Mesothelial cell of epicardium (in vitro differentiated cells): ENCODE data around the gene DDX31. TPM values are rescaled to one million over a fixed set of nuclear protein-coding genes. Genes with fewer than 3 reads are reported as not detected.

ENCODE experiments used
- DNase-seq, 2 experiments: peaks; one replicate each; pipeline ENCODE4 v3.0.0; 2021; ENCODE audit warnings: low spot score in 2 of 2; ENCODE audit not compliant: unreplicated experiment in 2 of 2
- H3K27ac Mint-ChIP-seq: 2 replicates; pipeline ENCODE4 v1.8.0; 2021; ENCODE audit warnings: mixed read lengths
- H3K27me3 Mint-ChIP-seq: 2 replicates; pipeline ENCODE4 v1.8.0; 2021; ENCODE audit warnings: low read depth, mixed read lengths
- H3K36me3 Mint-ChIP-seq: 2 replicates; pipeline ENCODE4 v1.8.0; 2021; ENCODE audit warnings: mixed read lengths
- H3K4me1 Mint-ChIP-seq: 2 replicates; pipeline ENCODE4 v1.8.0; 2021; ENCODE audit warnings: mixed read lengths
- H3K4me3 Mint-ChIP-seq: 2 replicates; pipeline ENCODE4 v1.8.0; 2021; ENCODE audit warnings: mild to moderate bottlenecking, moderate library complexity, mixed read lengths
- H3K9me3 Mint-ChIP-seq: 2 replicates; pipeline ENCODE4 v1.8.0; 2021; ENCODE audit warnings: mixed read lengths
- total RNA-seq: library from RNA; stranded (reverse); gene quantifications from 3 replicates; pipeline ENCODE4 v1.2.1, GENCODE V29; 2021
- TF ChIP-seq, protein P1 (sequence below): fragments of 200-600 bp; sonication (generic); IDR thresholded peaks from one replicate; pipeline ENCODE4 v1.5.0; 2021; ENCODE audit warnings: antibody characterized with exemption; ENCODE audit not compliant: unreplicated experiment

Gene DDX31
- total RNA-seq, 1 donor from 2014 or later = 22.9 TPM

DNA sequence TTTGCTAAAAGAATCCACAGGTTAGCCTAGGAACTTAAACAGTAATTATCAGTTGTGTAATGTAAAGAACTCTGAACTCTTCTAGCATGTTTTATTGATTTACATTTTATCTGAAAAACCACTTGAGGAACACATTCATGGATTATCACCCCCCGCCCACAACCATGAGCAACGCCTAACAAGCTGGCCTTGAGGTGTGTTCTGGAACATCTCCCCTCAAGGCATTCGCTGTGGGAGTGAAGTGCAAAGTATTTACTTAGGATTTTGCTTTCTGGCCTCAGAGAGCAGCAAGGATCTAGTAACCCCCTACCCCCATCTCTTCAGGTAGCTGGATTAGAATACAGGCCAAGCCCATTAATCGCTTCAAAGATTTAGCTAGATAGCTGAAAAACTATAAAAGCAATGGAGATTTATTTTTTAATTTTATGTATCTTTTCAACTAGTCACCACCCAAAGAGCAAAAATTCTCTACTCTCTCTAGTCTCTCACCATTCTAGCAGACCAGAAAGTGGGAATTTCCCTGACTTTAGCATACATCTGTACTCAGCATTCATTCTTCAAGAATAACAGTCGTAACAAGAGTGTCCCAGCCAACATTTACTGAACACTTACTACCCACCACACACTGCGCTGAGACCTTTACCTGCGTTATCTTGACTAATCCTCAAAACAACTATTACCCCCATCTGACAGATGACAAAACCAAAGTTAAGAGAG lies 37.2 kb downstream of the DDX31 start:
- Mint-ChIP-seq H3K4me3 (no peak overlapping the region), H3K27ac (no peak overlapping the region), H3K27me3 (no peaks in the 10 kb centered on the region), H3K9me3 (no peaks in the 10 kb centered on the region), H3K4me1 (peaks cover 6% of the 10 kb centered on the region), H3K36me3 (peaks cover 37% of the 10 kb centered on the region)
- TF ChIP-seq, protein P1, sequence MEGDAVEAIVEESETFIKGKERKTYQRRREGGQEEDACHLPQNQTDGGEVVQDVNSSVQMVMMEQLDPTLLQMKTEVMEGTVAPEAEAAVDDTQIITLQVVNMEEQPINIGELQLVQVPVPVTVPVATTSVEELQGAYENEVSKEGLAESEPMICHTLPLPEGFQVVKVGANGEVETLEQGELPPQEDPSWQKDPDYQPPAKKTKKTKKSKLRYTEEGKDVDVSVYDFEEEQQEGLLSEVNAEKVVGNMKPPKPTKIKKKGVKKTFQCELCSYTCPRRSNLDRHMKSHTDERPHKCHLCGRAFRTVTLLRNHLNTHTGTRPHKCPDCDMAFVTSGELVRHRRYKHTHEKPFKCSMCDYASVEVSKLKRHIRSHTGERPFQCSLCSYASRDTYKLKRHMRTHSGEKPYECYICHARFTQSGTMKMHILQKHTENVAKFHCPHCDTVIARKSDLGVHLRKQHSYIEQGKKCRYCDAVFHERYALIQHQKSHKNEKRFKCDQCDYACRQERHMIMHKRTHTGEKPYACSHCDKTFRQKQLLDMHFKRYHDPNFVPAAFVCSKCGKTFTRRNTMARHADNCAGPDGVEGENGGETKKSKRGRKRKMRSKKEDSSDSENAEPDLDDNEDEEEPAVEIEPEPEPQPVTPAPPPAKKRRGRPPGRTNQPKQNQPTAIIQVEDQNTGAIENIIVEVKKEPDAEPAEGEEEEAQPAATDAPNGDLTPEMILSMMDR = no peak
- DNase-seq = no peak

DNA sequence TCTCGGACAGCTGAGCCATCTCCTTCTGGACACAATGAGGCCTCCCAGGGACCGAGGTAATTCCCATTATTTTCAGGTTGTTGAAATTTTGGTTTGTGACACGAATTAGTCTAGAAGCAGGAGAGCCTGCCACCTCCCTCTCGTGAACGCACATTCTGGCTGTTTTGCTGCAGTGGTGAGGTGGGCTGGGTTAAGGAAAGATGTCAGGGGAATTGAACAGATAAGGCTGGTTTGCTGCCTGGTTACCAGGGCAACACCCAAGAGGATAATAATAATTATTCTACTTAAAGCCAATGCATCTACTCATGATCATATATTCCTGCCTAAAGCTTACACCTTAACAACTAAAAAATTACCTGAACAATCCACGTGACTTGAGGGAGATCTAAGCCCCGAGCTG lies 38.1 kb downstream of the DDX31 start:
- Mint-ChIP-seq H3K4me1 (peaks cover 6% of the 10 kb centered on the region), H3K36me3 (peaks cover 36% of the 10 kb centered on the region), H3K27ac (no peak overlapping the region), H3K27me3 (no peaks in the 10 kb centered on the region), H3K4me3 (no peak overlapping the region), H3K9me3 (no peaks in the 10 kb centered on the region)
- TF ChIP-seq, protein P1 = no peak
- DNase-seq = no peak

DNA sequence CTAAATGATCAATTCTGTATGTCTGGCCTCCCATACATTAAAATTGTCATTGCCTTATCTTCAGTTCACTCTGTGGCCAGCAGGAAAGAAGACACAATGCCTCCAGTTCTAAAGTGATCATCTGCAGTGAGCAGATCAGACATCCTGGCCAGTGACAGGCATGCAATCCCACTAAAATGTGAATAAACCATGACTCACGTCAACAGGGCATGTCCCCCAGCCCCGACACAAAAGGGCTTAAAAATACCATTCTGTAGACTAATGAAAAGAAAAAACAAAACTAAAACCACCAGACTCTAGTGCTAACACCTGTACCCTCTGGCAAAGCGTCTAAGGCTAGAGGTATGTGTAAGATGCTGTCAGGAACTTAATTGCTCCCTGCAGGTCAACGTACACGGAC lies 38.5 kb downstream of the DDX31 start:
- H3K36me3 Mint-ChIP-seq = peaks cover 38% of the 10 kb centered on the region
- no peak overlapping the region for H3K27ac Mint-ChIP-seq
- no peak overlapping the region for H3K4me3 Mint-ChIP-seq
- TF ChIP-seq, protein P1 = no peak
- peaks cover 6% of the 10 kb centered on the region for H3K4me1 Mint-ChIP-seq
- no peaks in the 10 kb centered on the region for H3K9me3 Mint-ChIP-seq
- no peaks in the 10 kb centered on the region for H3K27me3 Mint-ChIP-seq
- DNase-seq = no peak

DNA sequence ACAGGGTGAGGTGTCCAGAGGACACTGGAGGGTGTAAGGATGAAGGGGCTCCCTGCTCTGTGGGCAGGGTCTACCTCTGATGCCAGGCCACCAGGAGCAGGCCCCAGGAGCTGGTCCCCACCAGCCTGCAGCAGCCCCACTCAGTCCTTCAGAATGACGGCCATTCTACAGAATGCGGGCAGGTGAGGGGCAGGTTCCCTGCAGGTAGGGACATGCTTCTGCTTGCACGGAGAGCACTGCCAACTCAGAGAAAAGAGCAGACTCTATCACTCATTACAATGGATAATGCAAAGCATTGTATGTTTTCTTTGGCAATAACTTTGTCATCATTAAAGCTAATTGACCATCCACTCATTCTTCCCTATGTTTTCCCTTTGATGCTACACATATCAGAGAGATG lies 39.0 kb downstream of the DDX31 start:
- DNase-seq = no peak
- Mint-ChIP-seq H3K9me3 (no peaks in the 10 kb centered on the region), H3K27me3 (no peaks in the 10 kb centered on the region), H3K27ac (no peak overlapping the region), H3K4me1 (peaks cover 6% of the 10 kb centered on the region), H3K4me3 (no peak overlapping the region), H3K36me3 (peaks cover 39% of the 10 kb centered on the region)
- TF ChIP-seq, protein P1 = no peak

DNA sequence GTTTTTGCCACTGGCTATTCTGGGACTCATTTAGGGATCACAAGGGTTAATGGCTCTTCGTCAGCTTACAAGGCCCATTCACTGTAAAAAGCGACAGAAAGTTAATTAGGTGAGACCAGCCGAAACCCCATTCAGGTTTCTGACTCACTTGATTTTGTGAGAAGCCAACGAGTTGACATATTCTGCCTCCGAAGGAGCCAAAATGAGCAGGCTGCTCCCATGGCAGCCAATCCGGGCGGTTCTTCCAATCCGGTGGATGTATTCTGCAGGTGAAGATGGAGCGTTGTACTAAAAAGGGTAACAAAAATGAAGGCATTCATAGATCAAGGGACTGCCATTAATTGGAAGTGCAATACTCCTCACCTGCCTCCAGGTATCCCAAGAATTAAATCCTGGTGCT lies 39.7 kb downstream of the DDX31 start:
- Mint-ChIP-seq H3K27me3 (no peaks in the 10 kb centered on the region), H3K27ac (no peak overlapping the region), H3K4me1 (peaks cover 6% of the 10 kb centered on the region), H3K4me3 (no peak overlapping the region), H3K9me3 (no peaks in the 10 kb centered on the region), H3K36me3 (peaks cover 44% of the 10 kb centered on the region)
- TF ChIP-seq, protein P1 = no peak
- no peak for DNase-seq

DNA sequence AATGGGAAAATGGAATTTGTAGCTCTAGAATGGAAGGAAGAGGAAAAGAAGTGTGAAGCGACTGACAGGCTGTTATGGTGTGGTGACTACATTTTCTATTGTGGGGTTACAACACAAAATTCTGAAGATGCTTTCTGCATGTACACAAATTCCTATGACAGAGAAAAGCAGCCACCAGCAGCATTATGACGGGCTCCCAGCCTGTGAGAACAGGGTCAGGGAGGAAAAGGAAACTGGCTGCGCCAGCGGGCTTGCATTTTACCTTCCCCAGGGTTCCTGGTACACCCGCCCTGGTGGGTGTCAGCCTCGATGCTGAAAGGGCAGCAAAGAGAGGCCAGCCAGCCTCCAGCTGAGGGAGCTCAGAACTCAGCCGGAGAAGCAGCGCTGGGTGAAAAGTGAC lies 41.0 kb downstream of the DDX31 start:
- DNase-seq = no peak
- peaks cover 6% of the 10 kb centered on the region for H3K4me1 Mint-ChIP-seq
- peaks cover 39% of the 10 kb centered on the region for H3K36me3 Mint-ChIP-seq
- no peaks in the 10 kb centered on the region for H3K27me3 Mint-ChIP-seq
- H3K9me3 Mint-ChIP-seq = no peaks in the 10 kb centered on the region
- TF ChIP-seq, protein P1 = no peak
- H3K27ac Mint-ChIP-seq = no peak overlapping the region
- no peak overlapping the region for H3K4me3 Mint-ChIP-seq
